Mesendoderm (in vitro differentiated cells): ENCODE results near the gene PEX16.
A peak's percentile ranks its signal among the peaks of the same experiment; 100 is the strongest.

Experiments
- DNase-seq: peaks from one replicate; pipeline ENCODE4 v3.0.0; 2013
- H2AK5ac ChIP-seq: 2 replicates; pipeline ENCODE4 v1.6.1; 2013; ENCODE audit warnings: low read length, inconsistent platforms
- H2BK120ac ChIP-seq: 2 replicates; pipeline ENCODE4 v1.6.1; 2013; ENCODE audit warnings: low read depth, mild to moderate bottlenecking, low read length, moderate library complexity, mixed read lengths
- H2BK15ac ChIP-seq: replicated peaks from 2 replicates; pipeline ENCODE4 v1.6.1; 2013; ENCODE audit warnings: low read depth, mild to moderate bottlenecking, moderate library complexity
- H2BK5ac ChIP-seq: 2 replicates; pipeline ENCODE4 v1.6.1; 2013; ENCODE audit warnings: low read length, inconsistent platforms
- H3K18ac ChIP-seq: 2 replicates; pipeline ENCODE4 v1.6.1; 2013; ENCODE audit warnings: mild to moderate bottlenecking, low read length, mixed read lengths
- H3K23ac ChIP-seq: one replicate; pipeline ENCODE4 v1.6.1; 2013; ENCODE audit warnings: low read length
- H3K27ac ChIP-seq: 2 replicates; pipeline ENCODE4 v1.5.1; 2013; ENCODE audit warnings: low read depth, mild to moderate bottlenecking, inconsistent platforms, low read length, moderate library complexity
- H3K27me3 ChIP-seq: 2 replicates; pipeline ENCODE4 v1.6.1; 2013; ENCODE audit warnings: low read length, control low read depth, mild to moderate bottlenecking, inconsistent platforms; ENCODE audit not compliant: insufficient read depth, poor library complexity
- H3K36me3 ChIP-seq: 2 replicates; pipeline ENCODE4 v1.6.1; 2013; ENCODE audit warnings: low read length, inconsistent platforms; ENCODE audit not compliant: control insufficient read depth, insufficient read depth
- H3K4ac ChIP-seq: one replicate; pipeline ENCODE4 v1.6.1; 2013; ENCODE audit warnings: low read depth, mild to moderate bottlenecking, low read length, moderate library complexity
- H3K4me1 ChIP-seq: 2 replicates; pipeline ENCODE4 v1.6.1; 2013; ENCODE audit warnings: low read depth, low read length, inconsistent platforms; ENCODE audit not compliant: control insufficient read depth
- H3K4me2 ChIP-seq: 2 replicates; pipeline ENCODE4 v1.6.1; 2013; ENCODE audit warnings: low read length
- H3K4me3 ChIP-seq: 2 replicates; pipeline ENCODE4 v1.5.1; 2013; ENCODE audit warnings: mild to moderate bottlenecking, low read length
- H3K56ac ChIP-seq: one replicate; pipeline ENCODE4 v1.6.1; 2013; ENCODE audit warnings: low read length
- H3K79me1 ChIP-seq: 2 replicates; pipeline ENCODE4 v1.6.1; 2013; ENCODE audit warnings: low read length, inconsistent platforms
- H3K79me2 ChIP-seq: 2 replicates; pipeline ENCODE4 v1.6.1; 2013; ENCODE audit warnings: mild to moderate bottlenecking, low read length; ENCODE audit not compliant: control insufficient read depth, insufficient read depth
- H3K9ac ChIP-seq: 2 replicates; pipeline ENCODE4 v1.6.1; 2013; ENCODE audit warnings: low read length, inconsistent platforms
- H4K5ac ChIP-seq: one replicate; pipeline ENCODE4 v1.6.1; 2013; ENCODE audit warnings: low read length
- H4K8ac ChIP-seq: one replicate; pipeline ENCODE4 v1.6.1; 2013; ENCODE audit warnings: low read depth, mild to moderate bottlenecking, control low read depth, low read length, moderate library complexity
- WGBS: extraction: QIAGEN DNeasy Blood & Tissue Kit; methylation state at CpG from one replicate; pipeline ENCODE4 v1.1.7; 2013; ENCODE audit warnings: low lambda C conversion rate, missing lambda C conversion rate; ENCODE audit not compliant: insufficient coverage; ENCODE audit errors: extremely low coverage; 5-methylcytosine and 5-hydroxymethylcytosine counted together

PEX16 gene

DNA sequence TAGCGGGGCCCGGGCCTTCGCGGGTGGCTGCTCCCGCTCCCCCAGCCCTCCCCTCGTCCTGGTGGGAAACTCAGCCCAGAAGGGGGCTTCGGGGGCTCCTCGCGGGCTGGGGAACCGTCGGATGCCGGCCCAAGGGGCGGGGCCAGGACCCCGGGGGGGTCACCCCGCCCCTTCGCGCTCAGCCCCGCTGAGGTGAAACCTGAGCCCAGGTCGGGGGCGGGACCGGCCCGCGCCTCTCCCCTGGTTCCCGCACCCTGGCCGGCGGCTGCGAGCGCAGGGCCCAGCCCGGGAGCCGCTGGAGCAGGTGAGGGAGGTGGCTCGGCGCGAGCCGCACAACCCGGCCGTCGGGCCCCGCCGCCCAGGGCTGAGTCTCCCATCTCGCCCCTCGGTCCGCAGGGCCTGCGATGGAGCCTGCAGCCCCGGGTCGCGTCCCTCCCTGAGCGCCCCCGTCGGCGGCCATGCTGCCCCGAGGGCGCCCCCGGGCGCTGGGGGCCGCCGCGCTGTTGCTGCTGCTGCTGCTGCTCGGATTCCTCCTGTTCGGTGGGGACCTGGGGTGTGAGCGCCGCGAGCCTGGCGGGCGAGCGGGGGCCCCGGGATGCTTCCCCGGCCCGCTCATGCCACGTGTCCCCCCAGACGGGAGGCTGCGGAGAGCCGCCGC is 4.9 kb upstream of the PEX16 start, which contains the start of gene LARGE2:
Gene LARGE2 (plus strand): TSS at position 232 of the 658 bp plus-strand sequence. CDS start 227 bp downstream, at position 459.
- Histone ChIP-seq H2BK120ac (no peak within 1 kb of the TSS), H4K8ac (no peak within 1 kb of the TSS), H3K18ac (peak within 1 kb of the TSS; percentile 16), H3K4me1 (no peaks in the 10 kb centered on the region), H3K36me3 (no peaks in the 10 kb centered on the region), H3K4me3 (peak within 1 kb of the TSS; percentile 20), H3K79me2 (no peaks in the 10 kb centered on the region), H3K27ac (no peak within 1 kb of the TSS), H3K9ac (peak within 1 kb of the TSS; percentile 53), H3K4ac (no peak within 1 kb of the TSS), H3K23ac (no peak within 1 kb of the TSS), H3K27me3 (no peaks in the 10 kb centered on the region), H4K5ac (no peak within 1 kb of the TSS), H2BK15ac (no peak within 1 kb of the TSS), H3K4me2 (peak within 1 kb of the TSS; percentile 46), H3K56ac (peak within 1 kb of the TSS; percentile 67), H2AK5ac (no peak within 1 kb of the TSS), H3K79me1 (no peaks in the 10 kb centered on the region), H2BK5ac (no peak within 1 kb of the TSS)
- no CpG with 5 or more reads among the region's 73 CpGs for WGBS
- DNase-seq, result peak; percentile 80

DNA sequence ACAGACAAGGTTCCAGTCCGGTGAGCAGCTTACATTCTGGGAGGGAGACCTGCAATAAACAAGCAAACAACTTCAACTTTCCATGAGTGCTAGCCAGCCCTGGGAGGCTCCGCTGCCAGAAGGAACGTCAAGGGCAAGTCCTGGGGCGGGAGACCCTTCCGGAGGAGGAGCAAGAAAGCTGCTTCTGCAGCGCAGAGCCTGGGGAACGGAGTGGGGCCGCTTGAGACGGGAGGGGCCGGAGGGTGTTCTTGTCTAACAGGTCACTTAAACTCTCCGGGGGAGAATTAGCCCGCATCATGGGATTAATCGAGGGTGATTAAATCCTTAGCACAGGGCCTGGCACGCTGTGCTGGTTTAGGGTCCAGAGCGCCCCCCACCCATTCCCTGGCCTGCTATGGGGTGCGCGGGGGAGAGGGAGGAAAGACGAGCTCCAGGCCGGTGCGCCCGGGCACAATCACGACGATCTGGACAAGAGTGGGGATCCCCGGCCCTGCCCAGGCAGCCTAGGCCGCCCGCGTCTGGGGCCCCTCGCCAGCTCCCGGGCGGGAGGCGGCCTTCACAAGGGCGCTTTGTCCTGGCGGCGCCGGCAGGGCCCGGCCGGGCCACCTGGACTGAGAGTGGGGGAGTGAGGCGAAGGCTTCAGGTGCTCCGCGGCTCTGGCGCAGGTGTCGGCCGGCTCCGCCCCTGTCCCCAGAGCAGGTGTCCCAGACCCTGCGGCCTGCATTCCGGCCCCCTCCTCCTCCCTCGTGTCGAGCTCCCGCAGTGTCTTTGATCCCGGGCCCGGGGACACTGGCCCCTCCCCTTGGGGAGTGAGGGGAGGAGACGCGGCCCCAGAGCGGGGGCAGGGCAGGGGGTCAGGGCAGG is 4.1 kb upstream of the PEX16 start:
- Histone ChIP-seq H3K27ac (no peak overlapping the region), H3K27me3 (no peaks in the 10 kb centered on the region), H3K23ac (no peak overlapping the region), H3K79me2 (no peaks in the 10 kb centered on the region), H3K36me3 (no peaks in the 10 kb centered on the region), H2AK5ac (no peak overlapping the region), H3K4me3 (no peak overlapping the region), H2BK5ac (no peak overlapping the region), H3K4ac (no peak overlapping the region), H4K8ac (no peak overlapping the region), H3K56ac (peak overlapping the region; percentile 56), H4K5ac (no peak overlapping the region), H3K79me1 (no peaks in the 10 kb centered on the region), H3K4me2 (peak overlapping the region; percentile 32), H3K18ac (no peak overlapping the region), H2BK120ac (no peak overlapping the region), H3K4me1 (peaks cover 1% of the 10 kb centered on the region), H2BK15ac (no peak overlapping the region), H3K9ac (peak overlapping the region; percentile 5)
- peak; percentile 89 for DNase-seq
- WGBS, result no CpG with 5 or more reads among the region's 54 CpGs

DNA sequence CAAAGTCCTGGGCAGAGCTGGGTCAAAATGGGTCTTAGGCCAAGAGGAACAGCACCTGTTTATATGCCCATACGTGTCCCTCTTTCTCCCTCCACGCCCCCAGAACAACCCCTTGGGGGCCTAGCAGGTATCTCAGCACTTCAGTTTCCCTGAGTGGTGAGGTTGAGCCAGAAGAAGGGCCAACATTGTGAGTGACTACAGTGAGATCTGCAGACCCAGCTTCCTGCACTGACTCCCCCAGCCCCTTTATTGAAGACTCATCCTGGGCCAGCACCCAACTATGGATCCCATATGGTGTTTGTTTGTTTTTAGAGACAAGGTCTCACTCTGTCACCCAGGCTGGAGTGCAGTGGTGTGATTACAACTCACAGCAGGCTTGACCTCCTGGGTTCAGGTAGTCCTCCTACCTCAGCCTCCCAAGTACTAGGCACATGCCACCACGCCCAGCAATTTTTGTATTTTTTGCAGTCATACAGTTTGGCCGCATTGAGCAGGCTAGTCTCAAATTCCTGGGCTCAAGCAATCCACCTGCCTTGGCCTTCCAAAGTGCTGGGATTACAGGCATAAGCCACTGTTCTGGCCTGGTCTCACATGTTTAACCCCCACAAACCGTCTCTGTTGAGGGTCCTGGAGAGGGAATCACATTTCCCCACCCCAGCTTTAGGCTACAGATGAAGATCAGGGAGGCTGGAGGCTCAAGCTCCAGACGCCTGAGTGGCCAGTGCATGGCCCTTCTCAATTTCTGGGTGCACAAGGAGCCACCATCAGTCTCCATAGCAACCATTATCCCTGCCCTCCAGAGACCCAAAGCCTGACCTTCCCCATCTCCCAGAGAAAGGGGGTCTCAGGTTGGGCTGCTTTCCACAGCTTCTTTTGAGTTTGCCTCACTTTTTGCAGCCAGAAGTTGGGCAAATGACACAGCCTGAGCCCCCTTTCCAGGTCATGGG is 3.1 kb upstream of the PEX16 start:
- H3K4me2 ChIP-seq, result no peak overlapping the region
- no peak overlapping the region for H3K56ac ChIP-seq
- H3K4ac ChIP-seq, result no peak overlapping the region
- no peak overlapping the region for H3K23ac ChIP-seq
- no peak overlapping the region for H2BK5ac ChIP-seq
- no peak overlapping the region for H3K4me3 ChIP-seq
- H3K27ac ChIP-seq, result no peak overlapping the region
- peaks cover 1% of the 10 kb centered on the region for H3K4me1 ChIP-seq
- H4K5ac ChIP-seq, result no peak overlapping the region
- no CpG with 5 or more reads among the region's 6 CpGs for WGBS
- H2AK5ac ChIP-seq, result no peak overlapping the region
- H3K27me3 ChIP-seq, result no peaks in the 10 kb centered on the region
- no peak overlapping the region for H2BK120ac ChIP-seq
- H3K79me2 ChIP-seq, result no peaks in the 10 kb centered on the region
- H3K9ac ChIP-seq, result no peak overlapping the region
- H4K8ac ChIP-seq, result no peak overlapping the region
- no peak overlapping the region for H2BK15ac ChIP-seq
- no peaks in the 10 kb centered on the region for H3K79me1 ChIP-seq
- DNase-seq, result no peak
- no peaks in the 10 kb centered on the region for H3K36me3 ChIP-seq
- H3K18ac ChIP-seq, result no peak overlapping the region

DNA sequence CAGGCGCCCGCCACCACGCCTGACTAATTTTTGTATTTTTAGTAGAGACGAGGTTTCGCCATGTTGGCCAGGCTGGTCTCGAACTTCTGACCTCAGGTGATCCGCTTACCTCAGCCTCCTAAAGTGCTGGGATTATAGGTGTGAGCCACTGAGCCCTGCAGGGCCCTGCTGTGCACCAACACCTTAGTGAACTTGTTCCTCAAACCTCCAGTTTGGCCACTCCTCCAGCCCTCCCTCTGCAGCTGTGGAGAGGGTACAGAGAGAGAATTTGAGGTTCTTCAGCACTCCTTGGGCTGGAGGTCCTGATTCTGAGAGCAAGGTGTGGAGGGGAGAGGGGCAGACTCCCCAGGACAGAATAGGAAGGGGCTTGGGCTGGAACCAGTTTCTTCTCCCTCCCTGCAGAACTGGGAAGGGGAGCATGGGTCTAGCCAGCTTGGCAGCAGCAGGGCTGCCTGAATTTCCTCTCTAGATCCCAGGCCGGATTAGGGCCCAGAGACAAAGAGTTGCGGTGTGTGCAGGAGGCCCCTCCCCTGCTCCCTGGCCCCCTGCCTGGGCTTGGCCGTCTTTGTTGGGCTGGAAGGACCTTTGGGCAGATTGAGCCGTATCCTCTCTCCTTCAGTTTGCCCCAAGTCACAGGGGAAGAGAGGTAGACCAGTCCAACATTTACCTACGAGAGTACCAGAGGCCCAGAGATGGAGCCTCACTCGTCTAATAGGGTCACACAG is 2.3 kb upstream of the PEX16 start:
- H3K27ac ChIP-seq, result peak overlapping the region; percentile 8
- no peaks in the 10 kb centered on the region for H3K79me1 ChIP-seq
- no peak overlapping the region for H3K4me2 ChIP-seq
- no peak overlapping the region for H4K8ac ChIP-seq
- DNase-seq, result peak; percentile 34
- no peak overlapping the region for H3K56ac ChIP-seq
- no peak overlapping the region for H4K5ac ChIP-seq
- H3K18ac ChIP-seq, result no peak overlapping the region
- H3K9ac ChIP-seq, result no peak overlapping the region
- H3K4me1 ChIP-seq, result peaks cover 1% of the 10 kb centered on the region
- no peak overlapping the region for H2BK5ac ChIP-seq
- no peak overlapping the region for H3K4me3 ChIP-seq
- no peak overlapping the region for H3K4ac ChIP-seq
- no peak overlapping the region for H2AK5ac ChIP-seq
- H3K27me3 ChIP-seq, result no peaks in the 10 kb centered on the region
- no peaks in the 10 kb centered on the region for H3K36me3 ChIP-seq
- H2BK15ac ChIP-seq, result no peak overlapping the region
- no peak overlapping the region for H3K23ac ChIP-seq
- WGBS, result no CpG with 5 or more reads among the region's 13 CpGs
- H2BK120ac ChIP-seq, result no peak overlapping the region
- no peaks in the 10 kb centered on the region for H3K79me2 ChIP-seq

DNA sequence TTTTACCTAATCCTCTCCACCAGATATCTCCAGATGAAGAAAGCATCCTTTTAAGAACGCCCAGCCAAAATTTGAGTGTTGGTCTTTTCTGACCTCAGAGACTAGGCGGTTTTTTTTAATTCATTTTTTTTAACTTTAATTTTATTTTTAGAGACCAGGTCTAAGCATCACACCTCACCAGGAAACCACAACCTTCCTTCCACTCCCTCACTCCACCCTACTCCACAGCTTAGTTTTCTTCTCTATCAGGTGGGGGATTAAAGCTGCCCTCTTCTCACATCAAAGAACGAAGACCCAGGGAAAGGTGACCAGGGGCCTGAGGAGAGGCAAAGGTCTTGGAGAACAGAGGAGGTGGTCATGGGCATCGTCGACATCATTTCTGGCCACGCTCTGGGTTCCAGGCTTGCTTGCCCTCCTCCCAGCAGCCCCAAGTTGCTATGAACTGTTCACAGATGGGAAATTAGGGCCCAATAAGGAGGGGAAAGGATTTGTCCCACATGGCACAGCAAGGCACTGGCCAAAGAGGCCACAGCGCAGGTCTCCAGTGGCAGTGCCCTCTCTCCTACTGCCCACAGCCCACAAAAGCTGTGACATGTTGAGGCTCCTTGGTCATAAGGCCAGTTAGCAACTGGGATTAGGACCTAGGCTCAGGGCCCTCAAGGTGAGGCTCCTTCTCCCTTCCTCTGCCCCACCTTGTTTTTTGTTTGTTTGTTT is 1.4 kb upstream of the PEX16 start:
- Histone ChIP-seq H2BK5ac (no peak overlapping the region), H3K23ac (no peak overlapping the region), H3K9ac (no peak overlapping the region), H3K4me1 (peaks cover 1% of the 10 kb centered on the region), H2AK5ac (no peak overlapping the region), H3K27ac (no peak overlapping the region), H2BK15ac (no peak overlapping the region), H3K18ac (no peak overlapping the region), H3K4ac (no peak overlapping the region), H3K56ac (no peak overlapping the region), H4K8ac (no peak overlapping the region), H3K36me3 (no peaks in the 10 kb centered on the region), H3K27me3 (no peaks in the 10 kb centered on the region), H3K4me3 (no peak overlapping the region), H4K5ac (no peak overlapping the region), H3K79me2 (no peaks in the 10 kb centered on the region), H2BK120ac (no peak overlapping the region), H3K79me1 (no peaks in the 10 kb centered on the region), H3K4me2 (no peak overlapping the region)
- no CpG with 5 or more reads among the region's 7 CpGs for WGBS
- DNase-seq, result no peak
